SK-N-MC (cell line): Measurements from ENCODE around the gene STK39.

Source experiments
- DNase-seq: peaks from one replicate; pipeline ENCODE4 v3.0.0-alpha.2; 2011; ENCODE audit warnings: low read depth, low spot score
- H3K27ac ChIP-seq: fragments of 200-600 bp; sonication (generic); 2 replicates; pipeline ENCODE4 v1.5.1; 2016; ENCODE audit warnings: mixed run types
- H3K36me3 ChIP-seq: fragments of 200-600 bp; sonication (generic); 2 replicates; pipeline ENCODE4 v1.6.1; 2017; ENCODE audit warnings: antibody characterized with exemption, low read length, mixed read lengths; ENCODE audit not compliant: insufficient read depth
- H3K4me3 ChIP-seq: fragments of 200-600 bp; sonication (generic); 2 replicates; pipeline ENCODE4 v1.5.1; 2016
- H3K9ac ChIP-seq: fragments of 200-600 bp; sonication (generic); 2 replicates; pipeline ENCODE4 v1.8.0; 2017; ENCODE audit warnings: mixed run types, mixed read lengths; ENCODE audit not compliant: insufficient read length
- H3K9me3 ChIP-seq: fragments of 200-600 bp; sonication (generic); 2 replicates; pipeline ENCODE4 v1.6.1; 2017; ENCODE audit warnings: low read depth, mild to moderate bottlenecking, antibody characterized with exemption, low read length, moderate library complexity, mixed read lengths
- EZH2 ChIP-seq: fragments of 200-600 bp; sonication (generic); IDR thresholded peaks from one replicate; pipeline ENCODE4 v1.6.1; 2017; ENCODE audit warnings: antibody characterized with exemption
- FOXP2 ChIP-seq: optimal IDR thresholded peaks from 2 replicates; pipeline ENCODE3; 2011; ENCODE audit warnings: mild to moderate bottlenecking, moderate library complexity; ENCODE audit not compliant: insufficient read depth; ENCODE audit errors: extremely low read length, control extremely low read depth
- POLR2AphosphoS5 ChIP-seq: IDR thresholded peaks from 2 replicates; pipeline ENCODE4 v1.6.1; 2012; ENCODE audit warnings: mild to moderate bottlenecking, low read depth, low read length, borderline replicate concordance

The STK39 gene

GRCh38 chr2:168145426-168146310 lies 101.7 kb downstream of the STK39 start:
- TF ChIP-seq EZH2 (no peak), POLR2AphosphoS5 (no peak), FOXP2 (no peak)
- Histone ChIP-seq H3K9me3 (no peaks in the 10 kb centered on the region), H3K27ac (no peak overlapping the region), H3K9ac (no peak overlapping the region), H3K4me3 (no peak overlapping the region), H3K36me3 (no peaks in the 10 kb centered on the region)
- no peak for DNase-seq

GRCh38 chr2:168145011-168145410 lies 102.4 kb downstream of the STK39 start:
- Histone ChIP-seq H3K4me3 (no peak overlapping the region), H3K9me3 (no peaks in the 10 kb centered on the region), H3K9ac (no peak overlapping the region), H3K36me3 (no peaks in the 10 kb centered on the region), H3K27ac (no peak overlapping the region)
- DNase-seq, result no peak
- TF ChIP-seq EZH2, result no peak
- no peak for TF ChIP-seq POLR2AphosphoS5
- no peak for TF ChIP-seq FOXP2

GRCh38 chr2:168143813-168144212 lies 103.6 kb downstream of the STK39 start:
- Histone ChIP-seq H3K4me3 (no peak overlapping the region), H3K9me3 (no peaks in the 10 kb centered on the region), H3K9ac (no peak overlapping the region), H3K27ac (no peak overlapping the region), H3K36me3 (no peaks in the 10 kb centered on the region)
- no peak for TF ChIP-seq POLR2AphosphoS5
- no peak for TF ChIP-seq EZH2
- TF ChIP-seq FOXP2, result no peak
- DNase-seq, result no peak

- DNase-seq, result no peak
- H3K27ac ChIP-seq, result no peak overlapping the region
Measured at GRCh38 chr2:168140892-168141291, 106.5 kb downstream of the STK39 start.

GRCh38 chr2:168139852-168140251 lies 107.5 kb downstream of the STK39 start:
- Histone ChIP-seq H3K9ac (no peak overlapping the region), H3K9me3 (no peaks in the 10 kb centered on the region), H3K27ac (peak overlapping the region; percentile 48), H3K36me3 (no peaks in the 10 kb centered on the region), H3K4me3 (no peak overlapping the region)
- DNase-seq, result no peak
- no peak for TF ChIP-seq POLR2AphosphoS5
- no peak for TF ChIP-seq FOXP2
- no peak for TF ChIP-seq EZH2

More at GRCh38 chr2:168140892-168141291, 106.5 kb downstream of the STK39 start:
- no peaks in the 10 kb centered on the region for H3K9me3 ChIP-seq
- TF ChIP-seq FOXP2 (no peak), POLR2AphosphoS5 (no peak), EZH2 (no peak)
- no peak overlapping the region for H3K4me3 ChIP-seq
- H3K36me3 ChIP-seq, result no peaks in the 10 kb centered on the region
- no peak overlapping the region for H3K9ac ChIP-seq

GRCh38 chr2:168138901-168139300 lies 108.5 kb downstream of the STK39 start:
- Histone ChIP-seq H3K9me3 (no peaks in the 10 kb centered on the region), H3K4me3 (no peak overlapping the region), H3K27ac (peak overlapping the region; percentile 47; the same call in 1 of the 2 replicates), H3K9ac (peak overlapping the region; percentile 35), H3K36me3 (no peaks in the 10 kb centered on the region)
- no peak for TF ChIP-seq FOXP2
- TF ChIP-seq POLR2AphosphoS5, result no peak
- TF ChIP-seq EZH2, result no peak
- DNase-seq, result no peak

GRCh38 chr2:168138374-168138773 lies 109.0 kb downstream of the STK39 start:
- Histone ChIP-seq H3K27ac (peak overlapping the region; percentile 47; the same call in 1 of the 2 replicates), H3K9me3 (no peaks in the 10 kb centered on the region), H3K36me3 (no peaks in the 10 kb centered on the region), H3K9ac (peak overlapping the region; percentile 35), H3K4me3 (0 out of 2 replicates have a peak overlapping the region, but pooled peaks have one; percentile 39)
- DNase-seq, result no peak
- no peak for TF ChIP-seq POLR2AphosphoS5
- TF ChIP-seq FOXP2, result no peak
- no peak for TF ChIP-seq EZH2

- TF ChIP-seq FOXP2 (no peak), POLR2AphosphoS5 (no peak), EZH2 (no peak)
- H3K9ac ChIP-seq, result peak overlapping the region; percentile 16
- no peak for DNase-seq
- peak overlapping the region; percentile 39; the same call in 1 of the 2 replicates for H3K4me3 ChIP-seq
- peak overlapping the region; percentile 73 for H3K27ac ChIP-seq
- no peaks in the 10 kb centered on the region for H3K36me3 ChIP-seq
- H3K9me3 ChIP-seq, result no peaks in the 10 kb centered on the region
Measured at GRCh38 chr2:168137510-168138180, 109.8 kb downstream of the STK39 start.
